Activated naive CD4-positive, alpha-beta T cell treated with anti-CD3 and anti-CD28 coated beads, Interleukin-2, amount 50 U/mL, for 16 hours (primary cell): ENCODE results near the gene DHRS9.
"Not testable (repeated sequence)": the region's sequence is repeated elsewhere in the genome, so short reads cannot be mapped to it uniquely, and the experiment has no call there.

ENCODE experiments used
- DNase-seq: peaks from one replicate; pipeline ENCODE4 v3.0.0-alpha.2; 2020

DHRS9 gene

GRCh38 chr2:169069341-169069740 is at the start of gene DHRS9:
DHRS9 (plus strand) TSS chr2:169069563; CDS start chr2:169081582, 12,019 bp downstream.
- DNase-seq: no peak

- no peak for DNase-seq
Observed at GRCh38 chr2:169023161-169023560, 46.2 kb upstream of the DHRS9 start.

- DNase-seq: no peak
Observed at GRCh38 chr2:169026056-169026455, 43.3 kb upstream of the DHRS9 start.

GRCh38 chr2:169027234-169027633 is 42.1 kb upstream of the DHRS9 start:
- no peak for DNase-seq

GRCh38 chr2:169029341-169029740 is 40.0 kb upstream of the DHRS9 start:
- no peak for DNase-seq

GRCh38 chr2:169031202-169031601 is 38.2 kb upstream of the DHRS9 start, which contains the start of gene ABCB11:
ABCB11 (minus strand) TSS chr2:169031324; CDS start chr2:169018125, 13,199 bp downstream.
- no peak for DNase-seq

GRCh38 chr2:169034256-169034655 is 35.1 kb upstream of the DHRS9 start:
- DNase-seq: no peak

- no peak for DNase-seq
Observed at GRCh38 chr2:169034984-169035544, 34.3 kb upstream of the DHRS9 start.

- no peak for DNase-seq
Observed at GRCh38 chr2:169035887-169036286, 33.5 kb upstream of the DHRS9 start.

- DNase-seq: no peak
Observed at GRCh38 chr2:169036736-169037440, 32.5 kb upstream of the DHRS9 start.

- DNase-seq: no peak
Observed at GRCh38 chr2:169038338-169038757, 31.0 kb upstream of the DHRS9 start.

GRCh38 chr2:169039702-169040101 is 29.7 kb upstream of the DHRS9 start:
- DNase-seq: no peak

- DNase-seq: no peak
Observed at GRCh38 chr2:169041594-169041993, 27.8 kb upstream of the DHRS9 start.

- DNase-seq: no peak
Observed at GRCh38 chr2:169042856-169043255, 26.5 kb upstream of the DHRS9 start.

- no peak for DNase-seq
Observed at GRCh38 chr2:169046440-169047151, 22.8 kb upstream of the DHRS9 start.

- no peak for DNase-seq
Observed at GRCh38 chr2:169047256-169048250, 21.8 kb upstream of the DHRS9 start.

GRCh38 chr2:169049142-169049541 is 20.2 kb upstream of the DHRS9 start:
- no peak for DNase-seq

- no peak for DNase-seq
Observed at GRCh38 chr2:169050476-169051240, 18.7 kb upstream of the DHRS9 start.

- DNase-seq: not testable (repeated sequence)
Observed at GRCh38 chr2:169054575-169054974, 14.8 kb upstream of the DHRS9 start.

- not testable (repeated sequence) for DNase-seq
Observed at GRCh38 chr2:169064199-169064598, 5.2 kb upstream of the DHRS9 start.

GRCh38 chr2:169065422-169065821 is 3.9 kb upstream of the DHRS9 start:
- no peak for DNase-seq
